ENCODE measurements around the gene AGL. TPM values are rescaled to one million over a fixed set of nuclear protein-coding genes. Genes with fewer than 3 reads are reported as not detected.

AGL gene
- polyA plus RNA-seq, 3 donors: 1.2 to 3.9 (median 1.3) TPM

DNA sequence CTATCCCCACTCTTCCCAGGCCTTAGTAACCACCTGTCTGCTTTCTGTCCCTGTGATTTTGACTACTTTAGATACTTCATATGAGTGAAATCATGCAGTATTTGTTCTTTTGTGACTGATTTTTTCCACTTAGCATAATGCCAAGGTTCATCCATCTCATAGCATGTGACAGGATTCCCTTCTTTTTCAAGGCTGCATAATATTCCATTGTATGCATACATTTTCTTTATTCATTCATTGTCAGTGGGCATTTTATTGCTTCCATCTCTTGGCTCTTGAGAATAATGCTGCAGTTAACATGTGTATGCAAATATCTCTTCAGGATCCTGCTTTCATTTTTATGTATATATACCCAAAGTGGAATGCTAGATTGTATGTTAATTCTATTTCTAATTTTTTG is 56.4 kb downstream of the AGL start:
- H3K4me1 Mint-ChIP-seq: no peaks in the 10 kb centered on the region
- Histone ChIP-seq H3K4me3 (replicated peaks in 1 of 3; ENCODE audit: low read depth in 2 of 3, low read length in 3 of 3) (no peak overlapping the region), H3K4me2 (replicated peaks; ENCODE audit: extremely low read depth, low read length, poor library complexity, severe bottlenecking) (no peak overlapping the region), H3K79me2 (ENCODE audit: insufficient read depth, low read length) (no peaks in the 10 kb centered on the region), H3K27me3 (ENCODE audit: control insufficient read depth in 2 of 2, insufficient read depth in 2 of 2, low read length in 2 of 2) (no peaks in the 10 kb centered on the region), H4K20me1 (ENCODE audit: insufficient read depth, low read length) (no peaks in the 10 kb centered on the region), H3K9ac (ENCODE audit: insufficient read depth, low read length, poor library complexity, severe bottlenecking) (no peak overlapping the region), H3K36me3 (replicated peaks in 1 of 2; ENCODE audit: control insufficient read depth in 1 of 2, insufficient read depth in 2 of 2, low read length in 2 of 2) (peaks cover 5 to 26% of the 10 kb centered on the region in 2 donors), H3K27ac (ENCODE audit: low read depth in 1 of 2, low read length in 2 of 2) (no peak overlapping the region), H2AFZ (ENCODE audit: insufficient read depth, low read depth, low read length, poor library complexity, severe bottlenecking) (no peak overlapping the region), H3K4me1 (ENCODE audit: control insufficient read depth in 1 of 2, insufficient read depth in 2 of 2, low read length in 2 of 2) (no peaks in the 10 kb centered on the region), H3K9me3 (replicated peaks in 1 of 2; ENCODE audit: control insufficient read depth in 1 of 2, insufficient read depth in 1 of 2, low read length in 2 of 2) (no peaks in the 10 kb centered on the region)
- intact Hi-C loops (cut with micrococcal nuclease): no loop called here
- peaks cover 0 to 8% (median 3%) of the 10 kb centered on the region in 7 donors for H3K9me3 Mint-ChIP-seq
- H3K27me3 Mint-ChIP-seq (ENCODE audit: low read depth in 3 of 3): no peaks in the 10 kb centered on the region
- no peak for DNase-seq
- peaks cover 23 to 30% of the 10 kb centered on the region in 2 donors for H3K36me3 Mint-ChIP-seq
- no peak overlapping the region for H3K4me3 Mint-ChIP-seq
- no peak overlapping the region for H3K27ac Mint-ChIP-seq
- TF ChIP-seq, protein P1, sequence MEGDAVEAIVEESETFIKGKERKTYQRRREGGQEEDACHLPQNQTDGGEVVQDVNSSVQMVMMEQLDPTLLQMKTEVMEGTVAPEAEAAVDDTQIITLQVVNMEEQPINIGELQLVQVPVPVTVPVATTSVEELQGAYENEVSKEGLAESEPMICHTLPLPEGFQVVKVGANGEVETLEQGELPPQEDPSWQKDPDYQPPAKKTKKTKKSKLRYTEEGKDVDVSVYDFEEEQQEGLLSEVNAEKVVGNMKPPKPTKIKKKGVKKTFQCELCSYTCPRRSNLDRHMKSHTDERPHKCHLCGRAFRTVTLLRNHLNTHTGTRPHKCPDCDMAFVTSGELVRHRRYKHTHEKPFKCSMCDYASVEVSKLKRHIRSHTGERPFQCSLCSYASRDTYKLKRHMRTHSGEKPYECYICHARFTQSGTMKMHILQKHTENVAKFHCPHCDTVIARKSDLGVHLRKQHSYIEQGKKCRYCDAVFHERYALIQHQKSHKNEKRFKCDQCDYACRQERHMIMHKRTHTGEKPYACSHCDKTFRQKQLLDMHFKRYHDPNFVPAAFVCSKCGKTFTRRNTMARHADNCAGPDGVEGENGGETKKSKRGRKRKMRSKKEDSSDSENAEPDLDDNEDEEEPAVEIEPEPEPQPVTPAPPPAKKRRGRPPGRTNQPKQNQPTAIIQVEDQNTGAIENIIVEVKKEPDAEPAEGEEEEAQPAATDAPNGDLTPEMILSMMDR (IDR thresholded peaks at IDR 0.05): no peak

GRCh38 chr1:99917214-99917613 is 67.1 kb downstream of the AGL start:
- Histone ChIP-seq H3K79me2 (ENCODE audit: insufficient read depth, low read length) (no peaks in the 10 kb centered on the region), H3K27me3 (ENCODE audit: control insufficient read depth in 2 of 2, insufficient read depth in 2 of 2, low read length in 2 of 2) (no peaks in the 10 kb centered on the region), H3K4me2 (replicated peaks; ENCODE audit: extremely low read depth, low read length, poor library complexity, severe bottlenecking) (no peak overlapping the region), H3K36me3 (replicated peaks in 1 of 2; ENCODE audit: control insufficient read depth in 1 of 2, insufficient read depth in 2 of 2, low read length in 2 of 2) (peaks cover 7 to 22% of the 10 kb centered on the region in 2 donors), H2AFZ (ENCODE audit: insufficient read depth, low read depth, low read length, poor library complexity, severe bottlenecking) (no peak overlapping the region), H3K4me1 (ENCODE audit: control insufficient read depth in 1 of 2, insufficient read depth in 2 of 2, low read length in 2 of 2) (peaks cover 7 to 8% of the 10 kb centered on the region in 2 donors), H3K9ac (ENCODE audit: insufficient read depth, low read length, poor library complexity, severe bottlenecking) (no peak overlapping the region), H3K9me3 (replicated peaks in 1 of 2; ENCODE audit: control insufficient read depth in 1 of 2, insufficient read depth in 1 of 2, low read length in 2 of 2) (no peaks in the 10 kb centered on the region), H3K4me3 (replicated peaks in 1 of 3; ENCODE audit: low read depth in 2 of 3, low read length in 3 of 3) (no peak overlapping the region), H4K20me1 (ENCODE audit: insufficient read depth, low read length) (no peaks in the 10 kb centered on the region), H3K27ac (ENCODE audit: low read depth in 1 of 2, low read length in 2 of 2) (no peak overlapping the region)
- no peak for DNase-seq
- Mint-ChIP-seq H3K4me1 (peaks cover 10% of the 10 kb centered on the region), H3K27ac (no peak overlapping the region), H3K27me3 (ENCODE audit: low read depth in 3 of 3) (no peaks in the 10 kb centered on the region), H3K9me3 (peaks cover 0 to 2% (median 0%) of the 10 kb centered on the region in 7 donors), H3K36me3 (peaks cover 18 to 21% of the 10 kb centered on the region in 2 donors), H3K4me3 (no peak overlapping the region)
- TF ChIP-seq, protein P1 (IDR thresholded peaks at IDR 0.05): no peak
- no CpG with 5 or more reads among the region's 3 CpGs for WGBS (ENCODE audit: insufficient coverage)
- intact Hi-C loops (cut with micrococcal nuclease): no loop called here

All from CD14-positive monocyte (primary cell).